Measurements from ENCODE around the gene CCL7. TPM values are rescaled to one million over a fixed set of nuclear protein-coding genes. Genes with fewer than 3 reads are reported as not detected.

Gene CCL7
- total RNA-seq = under 1 TPM in 1 of 2 donors, not detected in 1; 0.72 TPM

DNA sequence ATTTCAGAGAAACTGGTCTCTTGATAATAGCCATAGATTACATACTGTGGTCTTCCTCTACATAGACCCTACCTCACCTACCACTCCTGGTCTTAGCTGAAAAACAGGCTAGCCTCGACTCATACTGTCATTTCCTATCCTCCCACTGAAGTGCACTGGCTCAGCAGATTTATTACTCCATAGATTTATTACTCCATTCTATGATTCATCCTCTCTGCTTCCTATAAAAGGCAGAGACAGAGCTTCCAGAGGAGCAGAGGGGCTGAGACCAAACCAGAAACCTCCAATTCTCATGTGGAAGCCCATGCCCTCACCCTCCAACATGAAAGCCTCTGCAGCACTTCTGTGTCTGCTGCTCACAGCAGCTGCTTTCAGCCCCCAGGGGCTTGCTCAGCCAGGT, at the start of gene CCL7:
Gene CCL7, plus strand, starts transcription at position 253 of the 400 bp plus-strand sequence. Its CDS starts 70 bp downstream, at position 323.
- H3K9ac ChIP-seq (ENCODE audit: low read depth in 2 of 2, low read length in 2 of 2) = no peak within 1 kb of the TSS
- H3K27me3 ChIP-seq = no peaks in the 10 kb centered on the region
- H3K9me3 ChIP-seq = no peaks in the 10 kb centered on the region
- H3K4me3 ChIP-seq = no peak within 1 kb of the TSS
- H3K36me3 ChIP-seq = no peaks in the 10 kb centered on the region
- DNase-seq = no peak
- H3K4me1 ChIP-seq = no peaks in the 10 kb centered on the region
- intact Hi-C loops (cut with DNase I) = no loop called here
- no peak within 1 kb of the TSS for H3K27ac ChIP-seq
- TF ChIP-seq, protein P1, sequence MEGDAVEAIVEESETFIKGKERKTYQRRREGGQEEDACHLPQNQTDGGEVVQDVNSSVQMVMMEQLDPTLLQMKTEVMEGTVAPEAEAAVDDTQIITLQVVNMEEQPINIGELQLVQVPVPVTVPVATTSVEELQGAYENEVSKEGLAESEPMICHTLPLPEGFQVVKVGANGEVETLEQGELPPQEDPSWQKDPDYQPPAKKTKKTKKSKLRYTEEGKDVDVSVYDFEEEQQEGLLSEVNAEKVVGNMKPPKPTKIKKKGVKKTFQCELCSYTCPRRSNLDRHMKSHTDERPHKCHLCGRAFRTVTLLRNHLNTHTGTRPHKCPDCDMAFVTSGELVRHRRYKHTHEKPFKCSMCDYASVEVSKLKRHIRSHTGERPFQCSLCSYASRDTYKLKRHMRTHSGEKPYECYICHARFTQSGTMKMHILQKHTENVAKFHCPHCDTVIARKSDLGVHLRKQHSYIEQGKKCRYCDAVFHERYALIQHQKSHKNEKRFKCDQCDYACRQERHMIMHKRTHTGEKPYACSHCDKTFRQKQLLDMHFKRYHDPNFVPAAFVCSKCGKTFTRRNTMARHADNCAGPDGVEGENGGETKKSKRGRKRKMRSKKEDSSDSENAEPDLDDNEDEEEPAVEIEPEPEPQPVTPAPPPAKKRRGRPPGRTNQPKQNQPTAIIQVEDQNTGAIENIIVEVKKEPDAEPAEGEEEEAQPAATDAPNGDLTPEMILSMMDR (IDR thresholded peaks at IDR 0.05) = no peak

GRCh38 chr17:34220752-34221395, 49.1 kb upstream of the CCL7 start:
- intact Hi-C loops (cut with DNase I) = no loop called here
- no peak overlapping the region for H3K27ac ChIP-seq

DNA sequence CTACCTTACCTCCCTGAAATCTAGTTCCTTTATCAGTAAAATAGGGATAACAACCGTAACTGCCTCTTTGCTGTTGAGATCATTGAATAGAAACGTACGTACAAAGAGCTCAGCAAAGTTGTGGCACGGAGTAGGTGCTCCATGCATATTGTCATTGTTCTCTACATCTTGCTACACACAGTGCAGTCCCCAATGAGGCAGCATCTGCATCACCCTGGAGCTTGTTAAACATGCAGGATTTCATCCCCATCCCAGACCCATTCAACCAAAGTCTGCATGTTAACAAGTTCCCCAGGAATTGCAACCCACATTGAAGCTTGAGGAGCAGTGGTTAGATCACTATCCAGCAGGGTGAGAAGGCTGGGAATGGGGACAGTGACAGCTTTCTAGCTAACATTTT, 48.6 kb upstream of the CCL7 start:
- H3K9me3 ChIP-seq = no peaks in the 10 kb centered on the region
- no peak overlapping the region for H3K4me3 ChIP-seq
- TF ChIP-seq, protein P1 (IDR thresholded peaks at IDR 0.05) = no peak
- no peaks in the 10 kb centered on the region for H3K4me1 ChIP-seq
- intact Hi-C loops (cut with DNase I) = no loop called here
- DNase-seq = no peak
- no peak overlapping the region for H3K9ac ChIP-seq (ENCODE audit: low read depth in 2 of 2, low read length in 2 of 2)
- no peak overlapping the region for H3K27ac ChIP-seq
- H3K36me3 ChIP-seq = no peaks in the 10 kb centered on the region
- H3K27me3 ChIP-seq = no peaks in the 10 kb centered on the region

More at GRCh38 chr17:34220752-34221395, 49.1 kb upstream of the CCL7 start:
- Histone ChIP-seq H3K36me3 (no peaks in the 10 kb centered on the region), H3K9ac (ENCODE audit: low read depth in 2 of 2, low read length in 2 of 2) (no peak overlapping the region), H3K4me3 (no peak overlapping the region), H3K4me1 (no peaks in the 10 kb centered on the region), H3K27me3 (no peaks in the 10 kb centered on the region), H3K9me3 (no peaks in the 10 kb centered on the region)
- no peak for DNase-seq
- TF ChIP-seq, protein P1 (IDR thresholded peaks at IDR 0.05) = no peak

DNA sequence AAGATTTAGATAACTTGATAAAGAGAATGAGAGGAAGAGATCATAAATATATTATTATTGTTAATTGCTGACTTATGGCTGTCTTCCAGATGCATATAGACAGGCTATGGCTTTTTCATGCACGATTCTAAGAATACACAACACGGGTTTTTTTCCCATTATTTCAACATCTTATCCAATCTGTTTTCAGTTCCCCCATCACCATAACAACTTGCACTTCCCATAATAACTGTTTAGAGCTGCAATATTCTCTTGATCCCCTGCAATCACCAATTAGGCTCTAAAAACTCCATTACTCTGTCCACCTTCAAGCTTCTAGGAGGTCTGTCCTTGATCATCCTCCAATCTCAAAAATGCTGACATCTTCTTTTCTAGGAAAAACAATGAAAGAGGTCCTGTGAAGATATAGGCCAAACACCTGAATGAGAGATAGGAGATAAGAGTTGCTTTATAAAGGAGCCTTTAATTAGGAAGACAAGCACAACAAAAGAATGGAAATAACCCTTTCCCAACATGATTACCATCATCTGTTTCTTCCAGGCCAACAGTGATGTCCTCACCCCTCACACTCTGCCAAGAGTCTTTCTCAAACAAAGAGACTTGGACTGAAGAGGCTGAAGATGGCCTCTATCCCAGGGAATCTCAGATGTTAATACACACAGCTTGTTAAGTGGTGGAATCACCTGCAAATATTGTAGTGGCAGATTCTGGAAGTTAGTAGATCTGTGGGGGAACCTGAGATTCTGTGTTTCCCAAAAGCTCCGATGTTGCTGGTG, 47.1 kb upstream of the CCL7 start:
- TF ChIP-seq, protein P1 (IDR thresholded peaks at IDR 0.05) = no peak

GRCh38 chr17:34225046-34225445, 45.0 kb upstream of the CCL7 start:
- no peaks in the 10 kb centered on the region for H3K27me3 ChIP-seq
- no peak overlapping the region for H3K9ac ChIP-seq (ENCODE audit: low read depth in 2 of 2, low read length in 2 of 2)
- H3K4me3 ChIP-seq = no peak overlapping the region
- H3K4me1 ChIP-seq = no peaks in the 10 kb centered on the region
- no peak overlapping the region for H3K27ac ChIP-seq
- no peaks in the 10 kb centered on the region for H3K36me3 ChIP-seq
- DNase-seq = no peak
- intact Hi-C loops (cut with DNase I) = no loop called here
- TF ChIP-seq, protein P1 (IDR thresholded peaks at IDR 0.05) = no peak
- no peaks in the 10 kb centered on the region for H3K9me3 ChIP-seq

More for the DNA sequence above, 47.1 kb upstream of the CCL7 start:
- H3K4me3 ChIP-seq = no peak overlapping the region
- no peak overlapping the region for H3K9ac ChIP-seq (ENCODE audit: low read depth in 2 of 2, low read length in 2 of 2)
- no peak for DNase-seq
- no peaks in the 10 kb centered on the region for H3K27me3 ChIP-seq
- no peaks in the 10 kb centered on the region for H3K4me1 ChIP-seq
- H3K27ac ChIP-seq = no peak overlapping the region
- intact Hi-C loops (cut with DNase I) = no loop called here
- H3K9me3 ChIP-seq = no peaks in the 10 kb centered on the region
- H3K36me3 ChIP-seq = no peaks in the 10 kb centered on the region
